Astrocyte (in vitro differentiated cells and primary cell): Measurements from ENCODE around the gene HEATR9. TPM values are rescaled to one million over a fixed set of nuclear protein-coding genes. Genes with fewer than 3 reads are reported as not detected.

ENCODE experiments used
- DNase-seq: peaks from one replicate; pipeline ENCODE4 v3.0.0-alpha.2; 2010; ENCODE audit warnings: low read depth
- FAIRE-seq: peaks from 2 replicates; lab custom pipeline; 2011; peaks lifted over from hg19 to GRCh38; lab: Jason Lieb, UNC
- H2AFZ ChIP-seq: 2 replicates; pipeline ENCODE4 v1.6.0; 2012; ENCODE audit warnings: low read depth, low read length, inconsistent platforms
- H3K27ac ChIP-seq: 2 replicates; pipeline ENCODE4 v1.5.1; 2011; ENCODE audit warnings: low read depth, low read length, inconsistent platforms
- H3K27me3 ChIP-seq: 2 replicates; pipeline ENCODE4 v1.6.0; 2011; ENCODE audit warnings: low read length, inconsistent platforms; ENCODE audit not compliant: insufficient read depth
- H3K36me3 ChIP-seq: 2 replicates; pipeline ENCODE4 v1.5.1; 2011; ENCODE audit warnings: low read length, inconsistent platforms; ENCODE audit not compliant: insufficient read depth
- H3K4me1 ChIP-seq: 2 replicates; pipeline ENCODE4 v1.5.1; 2011; ENCODE audit warnings: low read length, inconsistent platforms; ENCODE audit not compliant: insufficient read depth
- H3K4me2 ChIP-seq: 2 replicates; pipeline ENCODE4 v1.6.0; 2012; ENCODE audit warnings: low read length, inconsistent platforms
- H3K4me3 ChIP-seq: 2 replicates; pipeline ENCODE4 v1.5.1; 2011; ENCODE audit warnings: low read depth, mild to moderate bottlenecking, low read length, inconsistent platforms; ENCODE audit not compliant: insufficient read depth
- H3K79me2 ChIP-seq: 2 replicates; pipeline ENCODE4 v1.6.0; 2012; ENCODE audit warnings: mild to moderate bottlenecking, low read length, inconsistent platforms; ENCODE audit not compliant: insufficient read depth
- H3K9ac ChIP-seq: 2 replicates; pipeline ENCODE4 v1.6.0; 2012; ENCODE audit warnings: mild to moderate bottlenecking, low read length, inconsistent platforms
- H3K9me3 ChIP-seq: 2 replicates; pipeline ENCODE4 v1.5.1; 2012; ENCODE audit warnings: low read depth, mild to moderate bottlenecking, low read length, inconsistent platforms; ENCODE audit not compliant: insufficient read depth
- H4K20me1 ChIP-seq: 2 replicates; pipeline ENCODE4 v1.6.0; 2012; ENCODE audit warnings: low read length, inconsistent platforms; ENCODE audit not compliant: insufficient read depth
- H3K27ac Mint-ChIP-seq: one replicate; pipeline ENCODE4 v1.8.0; 2021; ENCODE audit warnings: mild to moderate bottlenecking, mixed read lengths; ENCODE audit not compliant: unreplicated experiment
- H3K27me3 Mint-ChIP-seq: one replicate; pipeline ENCODE4 v1.8.0; 2021; ENCODE audit warnings: low read depth, mixed read lengths; ENCODE audit not compliant: unreplicated experiment
- H3K36me3 Mint-ChIP-seq: one replicate; pipeline ENCODE4 v1.8.0; 2021; ENCODE audit warnings: low read depth, mixed read lengths; ENCODE audit not compliant: unreplicated experiment
- H3K4me1 Mint-ChIP-seq: one replicate; pipeline ENCODE4 v1.8.0; 2021; ENCODE audit warnings: low read depth, mixed read lengths; ENCODE audit not compliant: unreplicated experiment
- H3K4me3 Mint-ChIP-seq: one replicate; pipeline ENCODE4 v1.8.0; 2021; ENCODE audit warnings: mild to moderate bottlenecking, moderate library complexity, mixed read lengths; ENCODE audit not compliant: unreplicated experiment
- H3K9me3 Mint-ChIP-seq: one replicate; pipeline ENCODE4 v1.8.0; 2021; ENCODE audit warnings: mild to moderate bottlenecking, mixed read lengths; ENCODE audit not compliant: unreplicated experiment
- CTCF ChIP-seq: IDR thresholded peaks from 2 replicates; pipeline ENCODE4 v1.5.1; 2011; ENCODE audit warnings: low read depth, mild to moderate bottlenecking, inconsistent platforms, low read length, moderate library complexity; ENCODE audit not compliant: insufficient read depth
- EZH2 ChIP-seq: IDR thresholded peaks from 2 replicates; pipeline ENCODE4 v1.6.1; 2012; ENCODE audit warnings: mild to moderate bottlenecking, low read length, inconsistent platforms; ENCODE audit not compliant: insufficient read depth
- total RNA-seq: library from RNA; stranded (reverse); gene quantifications from 2 replicates; pipeline ENCODE4 v1.2.1, GENCODE V29; 2021

HEATR9 gene
- total RNA-seq, 1 donor from 2014 or later, result not detected

DNA sequence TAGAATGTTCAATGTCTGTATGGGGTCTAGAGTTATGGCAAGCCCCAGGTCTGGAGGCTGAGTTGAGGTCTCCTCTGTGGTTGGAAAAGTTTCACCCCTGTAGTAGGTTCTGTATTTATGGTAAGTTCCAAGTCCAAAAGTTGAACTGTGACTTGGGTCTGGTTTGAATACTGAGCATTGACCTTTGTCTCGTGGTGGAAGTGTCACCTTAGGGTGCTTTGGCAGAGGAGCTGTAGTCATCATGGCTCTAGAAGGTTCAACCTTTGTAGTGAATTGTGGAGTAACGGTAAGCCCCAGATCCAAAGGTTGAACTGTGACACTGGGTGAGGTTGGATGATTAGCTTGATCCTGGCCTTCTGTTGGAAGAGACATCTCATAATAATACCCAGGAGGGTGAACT, 44.3 kb upstream of the HEATR9 start:
- Mint-ChIP-seq H3K27ac (no peak overlapping the region), H3K36me3 (peaks cover 4% of the 10 kb centered on the region), H3K27me3 (peaks cover 58% of the 10 kb centered on the region), H3K4me1 (no peaks in the 10 kb centered on the region), H3K4me3 (no peak overlapping the region), H3K9me3 (peaks cover 31% of the 10 kb centered on the region)
- DNase-seq (no peak), FAIRE-seq (no peak)
- Histone ChIP-seq H2AFZ (no peak overlapping the region), H3K79me2 (no peaks in the 10 kb centered on the region), H4K20me1 (no peaks in the 10 kb centered on the region), H3K27me3 (no peaks in the 10 kb centered on the region), H3K27ac (no peak overlapping the region), H3K9me3 (no peaks in the 10 kb centered on the region), H3K36me3 (no peaks in the 10 kb centered on the region), H3K9ac (no peak overlapping the region), H3K4me2 (no peak overlapping the region), H3K4me1 (no peaks in the 10 kb centered on the region), H3K4me3 (no peak overlapping the region)
- TF ChIP-seq CTCF (no peak), EZH2 (no peak)

- Mint-ChIP-seq H3K9me3 (peaks cover 31% of the 10 kb centered on the region), H3K27me3 (peaks cover 59% of the 10 kb centered on the region)
- no peak for DNase-seq
Measured at GRCh38 chr17:35912339-35912912, 43.7 kb upstream of the HEATR9 start.

More at GRCh38 chr17:35912339-35912912, 43.7 kb upstream of the HEATR9 start:
- no peak overlapping the region for H3K27ac ChIP-seq
- H3K79me2 ChIP-seq, result no peaks in the 10 kb centered on the region
- H3K4me1 Mint-ChIP-seq, result no peaks in the 10 kb centered on the region
- TF ChIP-seq EZH2 (no peak), CTCF (no peak)
- H3K4me1 ChIP-seq, result no peaks in the 10 kb centered on the region
- H3K36me3 Mint-ChIP-seq, result peaks cover 4% of the 10 kb centered on the region
- H3K9ac ChIP-seq, result no peak overlapping the region
- H3K4me3 ChIP-seq, result no peak overlapping the region
- FAIRE-seq, result no peak
- H3K4me2 ChIP-seq, result no peak overlapping the region
- no peaks in the 10 kb centered on the region for H3K36me3 ChIP-seq
- H3K4me3 Mint-ChIP-seq, result no peak overlapping the region
- H3K27ac Mint-ChIP-seq, result no peak overlapping the region
- no peaks in the 10 kb centered on the region for H3K27me3 ChIP-seq
- no peak overlapping the region for H2AFZ ChIP-seq
- H4K20me1 ChIP-seq, result no peaks in the 10 kb centered on the region
- no peaks in the 10 kb centered on the region for H3K9me3 ChIP-seq
